GM19193 (cell line): ENCODE data around the gene DLGAP1.

Source experiments
- POLR2A ChIP-seq: IDR thresholded peaks from 4 replicates; pipeline ENCODE4 v1.6.1; 2011; ENCODE audit not compliant: insufficient read depth, insufficient read length; ENCODE audit errors: extremely low read depth

The DLGAP1 gene

DNA sequence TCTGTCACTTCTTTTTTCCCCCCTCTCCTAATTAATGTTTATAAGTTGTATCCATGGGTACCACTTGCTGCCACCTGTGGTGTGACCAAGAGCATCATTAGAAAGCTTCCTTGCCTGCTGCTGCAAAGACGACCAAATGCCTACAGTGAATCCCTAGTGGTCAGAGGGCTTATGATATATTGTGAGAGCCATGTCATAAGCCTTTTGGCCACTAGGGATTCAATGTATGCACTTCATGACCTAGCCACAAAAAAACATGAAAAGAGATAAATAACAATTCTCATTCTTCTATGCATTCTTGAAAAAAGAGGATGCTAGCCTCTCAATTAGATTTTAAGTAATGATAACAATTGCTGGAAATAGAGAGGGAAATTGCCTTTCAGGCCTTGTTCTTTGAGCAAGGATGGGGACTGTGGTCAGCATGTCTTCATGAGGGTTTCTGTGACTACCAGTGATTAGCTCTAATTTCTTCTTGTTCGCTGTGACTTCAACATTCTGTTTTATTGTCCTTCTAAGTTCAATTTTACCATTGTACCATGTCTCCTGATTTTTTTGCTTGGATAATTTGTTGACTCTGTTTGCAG, 569.8 kb downstream of the DLGAP1 start:
- no peak for TF ChIP-seq POLR2A

DNA sequence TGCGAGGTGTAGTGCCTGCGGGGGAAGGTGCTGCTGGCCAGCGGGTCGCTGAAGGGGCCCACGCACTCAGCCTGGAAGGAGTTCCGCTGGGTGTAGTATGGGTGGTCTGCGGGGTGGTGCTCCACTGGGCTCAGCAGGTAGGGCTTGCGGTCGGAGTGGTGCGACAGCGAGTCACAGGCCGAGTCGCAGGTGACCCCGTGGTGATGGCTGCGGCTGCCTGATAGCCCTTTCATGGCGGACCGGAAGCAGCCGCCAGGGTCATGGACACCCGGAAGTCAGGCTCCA, 575.3 kb downstream of the DLGAP1 start:
- no peak for TF ChIP-seq POLR2A

DNA sequence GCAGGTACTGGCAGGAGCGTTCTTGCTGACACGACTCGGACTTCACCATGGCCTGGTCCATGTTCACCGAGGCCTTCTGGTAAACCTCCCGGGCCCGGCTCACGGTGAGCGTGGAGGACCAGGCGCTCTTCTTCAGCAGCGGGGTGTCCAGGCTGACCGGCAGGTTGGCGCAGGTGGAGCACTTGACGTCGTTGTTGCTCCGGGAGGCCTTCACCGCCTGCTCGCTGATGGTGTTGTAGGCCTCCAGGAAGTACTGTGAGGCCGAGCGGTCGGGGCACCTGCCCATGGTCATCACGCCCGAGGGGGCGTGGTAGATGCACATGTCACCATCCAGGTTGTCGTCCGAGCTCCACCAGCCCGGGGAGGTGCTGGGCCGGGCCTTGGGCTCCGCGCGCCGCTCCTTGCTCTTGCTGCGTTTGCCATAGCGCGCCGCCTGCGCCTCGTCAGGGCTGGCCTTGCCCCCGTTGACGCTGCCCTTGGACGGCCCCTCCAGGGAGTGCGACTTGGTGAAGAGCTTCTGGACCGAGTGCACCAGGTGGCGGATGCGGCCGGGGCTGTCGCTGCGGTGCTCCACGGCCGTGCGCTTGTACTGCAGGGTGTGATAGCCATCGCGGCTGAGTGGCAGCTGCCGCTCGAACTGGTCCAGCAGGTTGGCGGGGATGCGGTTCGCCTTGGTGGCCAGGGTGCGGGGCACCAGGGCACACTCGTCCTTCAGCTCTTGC, 575.8 kb downstream of the DLGAP1 start:
- TF ChIP-seq POLR2A = no peak

DNA sequence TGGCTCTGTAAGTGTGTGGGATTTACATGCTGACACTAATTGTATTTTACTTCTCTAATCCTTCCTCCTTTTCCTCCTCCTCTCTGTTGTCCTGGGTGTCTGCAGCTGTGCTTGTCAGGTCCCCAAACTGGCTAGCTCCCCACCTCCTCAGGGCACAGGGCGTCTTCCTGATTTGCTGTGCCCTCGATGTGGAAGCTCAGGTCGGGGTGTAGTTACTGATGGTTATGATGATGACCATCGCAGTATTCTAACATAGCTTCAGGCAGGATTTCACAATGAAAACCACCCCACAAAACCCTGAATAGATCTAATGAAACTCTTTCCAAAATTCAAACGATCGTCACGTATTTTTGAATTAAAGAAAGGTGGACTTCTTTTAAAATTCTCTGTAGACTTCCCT, 576.7 kb downstream of the DLGAP1 start:
- TF ChIP-seq POLR2A = no peak

DNA sequence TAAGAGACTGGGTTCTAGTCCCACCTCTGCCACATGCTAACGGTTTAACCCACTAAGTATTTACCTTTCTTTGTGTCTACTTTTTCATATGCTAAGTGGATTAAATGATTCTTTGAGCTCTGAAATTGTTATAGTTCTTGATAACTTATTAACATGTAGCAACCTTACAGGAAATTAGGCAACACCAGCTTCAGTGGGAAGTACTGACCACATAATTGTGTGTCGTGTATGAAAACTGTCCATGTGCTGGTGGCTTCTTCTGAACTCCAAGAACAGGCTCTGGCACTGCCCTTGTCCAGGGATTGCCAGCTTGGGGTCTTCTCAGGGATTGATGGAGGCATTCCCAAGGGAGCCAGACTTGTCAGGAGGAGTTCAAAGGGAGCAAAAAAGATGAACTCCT, 577.4 kb downstream of the DLGAP1 start:
- no peak for TF ChIP-seq POLR2A

DNA sequence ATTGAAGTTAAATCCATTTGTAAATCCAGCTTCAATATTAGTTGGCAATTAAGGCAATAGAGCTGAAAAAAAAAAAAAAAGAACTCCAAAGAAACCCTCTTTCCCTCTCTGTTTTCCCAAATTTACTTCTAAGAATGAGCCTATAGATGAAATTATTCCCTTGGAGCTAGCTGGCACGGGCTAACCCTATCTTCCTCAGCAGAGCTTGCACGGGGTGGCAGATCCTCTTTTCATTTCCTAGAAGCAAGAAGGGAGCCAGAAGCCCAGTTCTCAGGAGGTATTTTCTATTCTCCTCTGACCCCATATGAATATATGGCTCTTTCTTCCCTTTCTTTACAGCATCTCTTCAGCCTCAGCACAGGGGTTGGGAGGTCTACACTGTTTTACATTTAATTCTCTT, 579.1 kb downstream of the DLGAP1 start:
- no peak for TF ChIP-seq POLR2A

DNA sequence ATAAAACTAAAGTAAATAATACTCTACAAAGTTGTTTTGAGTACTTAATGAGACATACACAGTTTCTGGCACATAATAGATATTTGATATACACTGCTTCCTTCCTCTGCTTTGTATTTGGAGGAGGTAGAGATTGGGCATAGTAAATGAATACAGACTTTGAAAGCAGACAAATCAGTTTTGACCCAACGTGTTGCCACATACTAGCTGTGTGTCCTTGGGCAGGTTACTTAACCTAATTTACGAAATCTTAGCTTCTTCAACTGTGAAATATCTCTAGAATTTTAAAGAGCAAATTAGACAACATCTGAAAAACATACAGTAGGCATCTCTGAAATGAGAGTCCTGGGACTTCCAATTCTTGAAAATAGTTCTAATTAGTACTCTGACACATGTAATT, 579.7 kb downstream of the DLGAP1 start:
- no peak for TF ChIP-seq POLR2A

DNA sequence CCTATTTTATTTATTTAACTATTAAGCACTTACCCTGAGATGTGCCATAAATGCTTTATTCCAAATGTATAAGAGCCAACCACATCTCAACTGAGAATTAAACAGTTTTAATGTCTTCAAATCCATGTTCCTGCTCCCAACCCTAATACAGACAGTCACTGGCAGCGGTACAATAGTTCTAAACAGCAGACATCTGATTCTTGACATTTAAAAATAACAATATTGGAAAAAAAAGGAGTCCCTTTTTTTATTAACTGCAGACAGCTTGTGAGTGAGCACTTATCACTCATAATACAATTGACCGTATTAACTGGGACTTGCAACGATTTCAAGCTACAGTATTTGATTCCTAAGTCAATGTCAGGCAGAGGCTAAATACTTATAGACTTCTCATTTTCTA, 580.5 kb downstream of the DLGAP1 start:
- no peak for TF ChIP-seq POLR2A

DNA sequence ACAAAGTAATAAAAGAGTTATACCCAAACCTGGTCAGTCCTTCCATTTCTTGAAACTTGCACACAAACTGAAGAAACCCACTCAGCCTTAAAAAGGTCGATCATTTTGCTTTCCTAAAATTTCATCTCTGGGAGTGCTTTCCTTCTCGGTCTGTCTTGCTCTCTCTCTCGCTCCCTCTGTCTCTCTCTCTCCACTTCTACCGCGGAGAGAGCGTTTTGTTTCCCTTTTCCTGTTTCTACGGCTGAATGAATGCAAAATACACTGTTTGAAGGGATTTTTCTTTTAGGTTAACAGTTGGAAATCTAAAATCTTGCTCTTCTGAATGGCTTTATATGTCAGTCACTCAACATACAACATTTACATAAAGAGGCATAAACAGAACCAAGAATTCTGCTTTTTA, 581.0 kb downstream of the DLGAP1 start:
- TF ChIP-seq POLR2A = no peak

DNA sequence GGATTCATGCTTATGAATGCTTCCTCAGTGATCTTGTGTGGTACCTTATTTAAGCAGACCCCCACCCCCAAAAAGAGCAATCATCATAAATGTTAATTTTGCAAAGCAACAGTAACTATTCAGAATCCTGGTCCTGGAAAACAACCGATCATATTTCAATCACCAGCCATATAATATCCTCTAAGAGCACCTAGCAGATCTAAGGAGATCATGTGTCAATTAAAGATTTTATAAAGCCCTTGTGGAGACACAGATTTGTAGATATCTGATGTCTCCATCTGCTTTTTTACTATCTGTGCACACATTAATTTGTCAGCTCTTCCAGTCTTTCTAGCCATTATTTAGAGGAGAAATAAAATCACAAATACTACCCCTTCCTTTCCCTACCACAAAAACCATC, 581.4 kb downstream of the DLGAP1 start:
- TF ChIP-seq POLR2A = no peak

DNA sequence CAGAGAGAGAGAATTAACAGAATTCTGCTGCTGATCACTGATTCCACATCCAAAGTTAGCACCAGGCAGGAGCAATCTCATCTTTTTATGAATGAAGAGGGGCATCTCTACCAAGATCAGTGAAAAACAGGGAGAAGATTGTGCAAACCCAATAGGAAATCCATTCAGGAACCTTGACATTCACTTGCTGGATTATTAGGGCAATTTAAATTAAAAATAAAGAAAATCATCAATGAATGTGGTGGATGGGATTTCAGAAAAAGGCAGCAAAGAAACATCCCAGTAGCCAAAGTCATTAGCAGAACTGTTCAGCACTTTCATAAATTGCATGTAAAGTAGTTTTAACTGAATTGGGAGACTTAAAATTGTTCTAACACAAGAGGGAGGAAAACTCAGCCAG, 581.9 kb downstream of the DLGAP1 start:
- TF ChIP-seq POLR2A = no peak

DNA sequence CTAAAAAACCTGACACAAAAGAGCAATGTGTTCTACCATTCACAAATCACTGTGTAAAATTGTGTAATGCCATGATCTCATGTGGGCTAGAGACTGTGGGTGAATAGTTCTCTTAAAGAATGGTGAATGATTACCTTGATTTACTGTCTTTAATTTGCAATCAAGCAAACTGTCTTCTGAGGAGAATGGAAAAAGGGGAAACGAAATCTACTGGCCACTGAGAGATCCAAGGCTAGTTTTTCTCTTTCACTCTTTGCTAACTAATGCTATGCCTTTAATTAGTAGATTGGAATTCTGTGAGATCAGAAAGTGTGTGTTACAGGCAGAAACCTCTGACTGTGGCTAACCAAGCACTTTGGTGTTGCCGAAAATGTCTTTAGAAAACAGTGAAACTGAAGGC, 582.5 kb downstream of the DLGAP1 start:
- TF ChIP-seq POLR2A = no peak

DNA sequence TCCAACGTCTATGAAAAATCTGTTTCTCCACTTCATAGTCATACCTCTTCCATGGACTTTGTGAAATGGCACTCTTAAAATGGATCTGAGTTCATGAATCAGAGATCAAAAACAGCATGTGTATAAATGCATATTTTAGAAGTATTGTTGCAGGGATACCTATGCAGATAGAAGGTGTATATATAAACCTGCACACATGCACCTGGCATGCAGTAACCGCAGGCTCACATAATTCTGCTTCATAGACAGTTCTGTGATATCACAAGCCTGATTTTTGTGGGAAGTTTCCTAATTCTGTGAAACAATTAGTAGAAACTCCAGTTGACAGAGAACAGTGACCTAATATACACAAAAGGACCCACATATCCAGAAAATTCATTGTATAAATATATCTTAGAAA, 583.4 kb downstream of the DLGAP1 start:
- no peak for TF ChIP-seq POLR2A

DNA sequence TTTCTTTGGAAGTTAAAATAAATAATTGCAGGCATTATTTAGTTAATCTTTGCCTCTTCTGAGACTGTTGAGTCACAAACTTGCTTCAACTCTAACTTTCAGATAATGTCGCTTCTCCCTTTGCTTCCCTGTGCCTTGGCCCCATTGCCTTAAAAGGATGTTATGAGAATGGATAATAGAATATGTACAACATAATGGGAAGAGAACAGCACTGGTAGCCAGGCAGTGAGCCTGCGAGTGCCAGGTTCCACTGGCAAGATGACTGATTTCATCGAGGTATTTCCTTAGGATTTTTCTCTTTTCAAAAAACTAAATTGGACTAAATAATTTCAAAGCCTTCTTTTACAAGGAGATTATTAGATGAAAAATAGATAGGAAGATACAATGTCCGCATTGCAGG, 584.2 kb downstream of the DLGAP1 start:
- no peak for TF ChIP-seq POLR2A

DNA sequence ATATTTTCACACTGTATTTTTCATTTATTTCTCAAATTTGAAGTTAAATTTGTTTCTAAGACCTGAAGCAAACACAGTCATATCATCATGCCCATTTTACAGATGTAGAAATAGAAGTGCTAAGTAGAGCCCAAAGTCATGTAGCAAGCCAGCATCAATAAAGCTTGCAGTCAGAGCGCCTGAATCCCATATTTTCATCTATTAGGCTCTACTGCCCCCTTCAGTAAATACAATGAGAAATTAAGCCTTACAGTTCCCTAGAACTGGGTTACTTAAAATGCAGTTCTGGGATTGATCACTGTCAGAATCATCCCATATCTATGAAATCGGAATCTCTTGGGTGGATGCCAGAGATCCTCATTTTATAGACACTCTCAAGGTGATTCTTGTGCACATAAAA, 585.3 kb downstream of the DLGAP1 start:
- no peak for TF ChIP-seq POLR2A

DNA sequence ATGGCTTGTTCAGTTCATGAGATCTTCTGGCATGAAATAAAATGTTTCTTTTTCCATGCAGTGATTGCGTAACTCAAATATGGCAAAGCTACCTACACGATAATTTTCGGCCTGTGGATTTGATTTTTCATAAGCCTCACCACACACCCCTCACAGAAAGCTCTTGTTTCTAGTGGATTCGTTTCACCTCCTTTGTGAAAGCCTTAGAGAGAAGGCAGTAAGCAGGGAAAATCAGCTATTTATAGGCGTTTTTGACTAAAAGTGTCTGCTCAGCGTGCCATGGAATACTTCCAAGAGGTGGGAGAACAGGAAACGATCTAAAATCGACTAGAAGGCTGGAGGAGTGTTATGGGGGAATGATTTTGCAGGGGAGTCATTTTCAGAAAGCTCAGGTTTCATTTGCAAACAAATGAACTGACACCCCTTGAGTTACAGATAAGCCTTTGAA, 587.2 kb downstream of the DLGAP1 start:
- no peak for TF ChIP-seq POLR2A

DNA sequence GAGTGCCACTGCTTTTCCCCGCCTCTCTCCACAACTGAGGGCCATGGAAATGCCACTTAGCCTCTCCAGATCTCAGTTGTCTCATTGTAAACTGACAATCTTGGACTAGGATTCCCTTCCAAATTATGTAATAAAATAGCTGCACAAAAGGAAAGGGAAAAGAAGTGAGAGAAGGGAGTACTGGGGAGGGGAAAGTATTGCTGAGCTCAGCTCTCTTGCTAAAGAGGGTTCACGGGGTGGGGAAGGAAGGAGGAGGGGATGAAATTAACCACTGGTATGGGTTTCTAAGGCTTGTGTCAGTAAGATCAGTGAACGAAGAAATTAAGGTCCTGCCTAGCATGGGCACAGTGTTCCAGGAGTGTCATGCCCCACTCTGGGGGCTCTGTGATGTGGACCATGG, 587.9 kb downstream of the DLGAP1 start:
- TF ChIP-seq POLR2A = no peak
